Panc1 (cell line): ENCODE data around the gene PCGF3. TPM values are rescaled to one million over a fixed set of nuclear protein-coding genes. Genes with fewer than 3 reads are reported as not detected.

ENCODE experiments used
- ATAC-seq: fragments of 200-7000 bp; cut with Tn5 transposase; 2 replicates; pipeline ENCODE4 v1.9.1; 2020; ENCODE audit warnings: mild to moderate bottlenecking, moderate library complexity
- BruUV-seq: library from RNA; stranded (reverse); fragments of 400-500 nt; replicated peaks from 2 replicates; lab custom pipeline; 2021; lab: Mats Ljungman, UMichigan
- CTCF ChIA-PET: fragments of 300-600 bp; sonication (Branson Sonifier 250); formaldehyde crosslinking; loops from one replicate; lab custom pipeline; 2022; ENCODE audit warnings: antibody characterized with exemption; lab: Charles Lee
- POLR2A ChIA-PET: fragments of 300-600 bp; sonication (Branson Sonifier 250); formaldehyde crosslinking; loops from one replicate; lab custom pipeline; 2022; ENCODE audit warnings: antibody characterized with exemption; lab: Charles Lee
- DNase-seq: peaks from one replicate; pipeline ENCODE4 v3.0.0-alpha.2; 2010; ENCODE audit warnings: low read depth, low spot score
- H3K27ac ChIP-seq: 2 replicates; pipeline ENCODE4 v1.5.1; 2011; ENCODE audit warnings: mild to moderate bottlenecking, low read length, inconsistent platforms
- H3K27me3 ChIP-seq: fragments of 200-500 bp; sonication (Bioruptor generic); 2 replicates; pipeline ENCODE4 v1.6.0; 2014; ENCODE audit warnings: low read length, inconsistent platforms; ENCODE audit not compliant: control insufficient read depth, insufficient read depth
- H3K36me3 ChIP-seq: fragments of 200-500 bp; sonication (Bioruptor generic); 2 replicates; pipeline ENCODE4 v1.5.1; 2014; ENCODE audit warnings: inconsistent platforms, mild to moderate bottlenecking, low read length, moderate library complexity; ENCODE audit not compliant: control insufficient read depth, insufficient read depth
- H3K4me1 ChIP-seq: 2 replicates; pipeline ENCODE4 v1.5.1; 2011; ENCODE audit warnings: inconsistent platforms, mild to moderate bottlenecking, low read length, moderate library complexity; ENCODE audit not compliant: control insufficient read depth, insufficient read depth
- H3K4me3 ChIP-seq, 2 experiments: 2 replicates each; pipeline ENCODE4 v1.5.1; 2011 to 2012; ENCODE audit warnings: low read depth in 2 of 2, low read length in 2 of 2, mild to moderate bottlenecking in 2 of 2, inconsistent platforms in 1 of 2, moderate library complexity in 1 of 2
- H3K9me3 ChIP-seq: fragments of 200-500 bp; sonication (Bioruptor generic); 2 replicates; pipeline ENCODE4 v1.5.1; 2014; ENCODE audit warnings: low read depth, mild to moderate bottlenecking, inconsistent platforms, low read length, moderate library complexity; ENCODE audit not compliant: control insufficient read depth, insufficient read depth
- CTCF ChIP-seq: fragments of 450-650 bp; IDR thresholded peaks from 2 replicates; pipeline ENCODE4 v1.5.1; 2017; ENCODE audit warnings: mild to moderate bottlenecking
- POLR2AphosphoS5 ChIP-seq: IDR thresholded peaks from 2 replicates; pipeline ENCODE4 v1.6.1; 2012; ENCODE audit warnings: mild to moderate bottlenecking, low read depth, low read length, moderate library complexity
- REST ChIP-seq, 2 experiments: IDR thresholded peaks; 2 replicates each; pipeline ENCODE4 v1.6.1; 2011 to 2012; ENCODE audit warnings: low read depth in 2 of 2, control low read depth in 1 of 2, low read length in 1 of 2, mild to moderate bottlenecking in 1 of 2, moderate library complexity in 1 of 2; ENCODE audit not compliant: insufficient read depth in 1 of 2
- SIN3A ChIP-seq: IDR thresholded peaks from 2 replicates; pipeline ENCODE4 v1.6.1; 2012; ENCODE audit warnings: low read depth, mild to moderate bottlenecking, low read length, moderate library complexity, borderline replicate concordance; ENCODE audit not compliant: insufficient read depth
- TCF7L2 ChIP-seq: IDR thresholded peaks from 2 replicates; pipeline ENCODE4 v1.6.1; 2011; ENCODE audit warnings: mild to moderate bottlenecking, low read depth, low read length, inconsistent platforms
- in situ Hi-C: cut with HindIII; loops from 2 replicates; pipeline ENCODE4 v1.10.0; 2016; ENCODE audit warnings: low sequenced_read_pairs, low pct_unique_long_range_greater_than_20kb
- intact Hi-C: fragments of 100-400 bp; cut with micrococcal nuclease; formaldehyde crosslinking; loops from one replicate; pipeline ENCODE4 v1.10.0; 2022; ENCODE audit not compliant: unreplicated experiment
- total RNA-seq: library from RNA; stranded (reverse); gene quantifications from one replicate; pipeline ENCODE4 v1.2.1, GENCODE V29; 2021; ENCODE audit not compliant: unreplicated experiment

The PCGF3 gene
- total RNA-seq, 1 experiment from 2014 or later, result 44.6 TPM

DNA sequence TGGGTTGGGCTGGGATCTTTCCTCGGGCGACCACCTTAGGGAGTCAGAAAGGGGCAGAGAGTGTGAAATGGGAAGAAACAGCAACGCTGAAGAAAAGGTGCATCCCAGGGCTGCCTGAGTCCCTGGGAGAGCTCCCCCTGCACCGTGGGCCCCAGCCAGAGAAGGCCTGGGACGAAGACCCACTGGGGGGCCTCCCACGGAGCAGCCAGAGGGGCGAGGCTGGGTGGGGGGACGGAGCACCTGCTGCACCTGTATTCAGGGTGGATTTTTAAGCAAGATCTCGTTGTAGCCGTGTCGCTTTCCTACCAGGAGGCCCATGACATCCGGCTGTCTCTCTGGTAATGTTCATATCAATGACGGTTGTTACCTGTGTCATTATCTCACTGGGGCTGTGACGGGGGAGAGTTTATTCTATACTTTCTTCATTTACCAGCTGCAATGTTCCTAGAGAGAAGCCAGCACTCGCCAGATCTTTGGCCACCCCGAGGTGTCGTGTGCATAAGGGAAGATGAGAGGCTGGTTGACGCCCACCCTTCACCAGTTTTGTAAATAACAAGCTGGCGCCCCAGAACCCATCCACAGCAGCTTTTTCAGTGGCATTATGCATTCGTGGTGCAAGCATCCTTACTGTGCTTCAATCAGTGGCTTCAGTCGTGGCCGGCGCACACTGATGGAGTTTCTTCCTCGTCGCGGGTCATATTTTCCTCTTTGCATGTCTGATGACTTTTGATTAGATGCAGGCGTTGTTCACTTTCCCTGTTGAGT is 5.6 kb upstream of the PCGF3 start:
- no peaks in the 10 kb centered on the region for H3K36me3 ChIP-seq
- no peaks in the 10 kb centered on the region for H3K27me3 ChIP-seq
- no peak overlapping the region for H3K27ac ChIP-seq
- CTCF ChIA-PET, result interaction anchor here (1.0 kb wide), 1 partner anchor 16 kb away, joined by 3 read pairs; no protein-coding TSS in a partner anchor
- DNase-seq, result no peak
- no peak for ATAC-seq
- in situ Hi-C loops (no loop called here), intact Hi-C loops (no loop called here)
- POLR2A ChIA-PET, result interaction anchor here (0.7 kb wide), 1 partner anchor 57 kb away, joined by 9 read pairs; no protein-coding TSS in a partner anchor
- TF ChIP-seq SIN3A, result no peak
- no TSS peak for BruUV-seq
- no peak overlapping the region for H3K4me3 ChIP-seq
- no peaks in the 10 kb centered on the region for H3K9me3 ChIP-seq
- H3K4me1 ChIP-seq, result peaks cover 1% of the 10 kb centered on the region; the same call in 1 of the 2 replicates

DNA sequence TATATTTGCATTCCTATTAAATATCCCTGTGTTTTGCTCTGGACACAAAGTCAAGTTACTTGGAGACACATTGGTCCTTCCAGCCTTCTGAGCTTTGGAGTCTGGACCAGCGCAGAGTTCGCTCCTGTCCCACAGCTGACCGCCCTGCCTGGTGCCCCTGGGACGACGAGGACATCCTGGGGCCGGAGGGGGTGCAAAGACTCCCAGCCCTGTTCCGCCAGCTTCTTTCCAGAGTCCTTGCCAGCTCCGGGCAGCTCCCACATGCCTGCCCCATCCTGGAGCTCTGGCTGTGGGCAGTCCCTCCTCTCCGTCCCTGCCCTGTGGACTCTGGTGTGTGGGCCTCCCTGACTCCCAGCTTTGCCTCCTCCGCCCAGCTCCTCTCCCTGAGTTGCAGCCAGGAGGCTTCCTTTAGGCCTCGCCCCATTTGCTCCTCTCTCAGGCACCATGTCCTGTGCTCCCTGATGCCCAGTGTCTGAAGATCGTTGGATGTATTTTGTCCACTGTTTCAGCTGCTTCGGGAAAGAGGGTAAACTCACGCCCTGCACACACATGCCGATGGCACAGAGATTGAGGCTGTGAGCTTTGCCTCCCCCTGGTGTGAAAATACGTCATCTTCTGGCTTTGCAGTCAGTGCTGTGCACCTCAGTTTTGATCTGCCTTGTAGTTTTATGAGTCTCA is 4.9 kb upstream of the PCGF3 start:
- Histone ChIP-seq H3K36me3 (no peaks in the 10 kb centered on the region; the same call in 1 of the 2 replicates), H3K27ac (no peak overlapping the region), H3K27me3 (no peaks in the 10 kb centered on the region), H3K4me1 (peaks cover 4% of the 10 kb centered on the region; the same call in 1 of the 2 replicates), H3K9me3 (no peaks in the 10 kb centered on the region), H3K4me3 (no peak overlapping the region)
- BruUV-seq, result no TSS peak
- in situ Hi-C loops (no loop called here), intact Hi-C loops (no loop called here)
- CTCF ChIA-PET, result no interaction called here
- no peak for TF ChIP-seq CTCF
- no peak for TF ChIP-seq SIN3A
- TF ChIP-seq POLR2AphosphoS5, result no peak
- no peak for TF ChIP-seq REST (IDR thresholded peaks at IDR 0.05; ENCODE audit: insufficient read depth in 1 of 2, low read depth in 2 of 2, low read length in 1 of 2)
- TF ChIP-seq TCF7L2, result no peak
- ATAC-seq (no peak), DNase-seq (no peak)
- POLR2A ChIA-PET, result no interaction called here
